OCI-LY7 (cell line): ENCODE measurements around the gene SOX9.
"Not testable (repeated sequence)": the region's sequence is repeated elsewhere in the genome, so short reads cannot be mapped to it uniquely, and the experiment has no call there.

Experiments
- EZH2phosphoT487 ChIP-seq: fragments of 200-600 bp; sonication (generic); IDR thresholded peaks from 2 replicates; pipeline ENCODE4 v1.6.1; 2018; ENCODE audit warnings: low read depth, borderline replicate concordance, mild to moderate bottlenecking, mixed run types, antibody characterized with exemption, low read length, moderate library complexity, mixed read lengths
- TF ChIP-seq, protein P1 (sequence below): fragments of 200-600 bp; sonication (generic); conservative IDR thresholded peaks from 2 replicates; pipeline ENCODE4 v1.5.1; 2014; ENCODE audit warnings: mild to moderate bottlenecking, antibody characterized with exemption, low read length, moderate library complexity, mixed read lengths

DNA sequence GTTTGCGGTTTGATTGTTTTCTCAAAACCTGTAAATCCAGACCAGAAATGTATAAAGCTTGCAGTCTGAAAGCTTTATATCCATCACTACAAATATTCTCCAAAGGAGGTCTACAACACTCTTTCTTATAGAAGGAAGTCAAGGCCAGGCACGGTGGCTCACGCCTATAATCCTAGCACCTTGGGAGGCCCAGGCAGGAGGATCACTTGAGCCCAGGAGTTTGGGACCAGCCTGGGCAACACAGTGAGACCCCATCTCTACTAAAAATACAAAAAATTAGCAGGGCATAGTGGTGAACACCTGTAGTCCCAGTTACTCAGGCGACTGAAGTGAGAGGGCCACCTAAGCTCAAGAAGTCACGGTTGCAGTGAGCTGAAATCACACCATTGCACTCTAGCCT is 8.9 kb upstream of the SOX9 start:
- TF ChIP-seq, protein P1, sequence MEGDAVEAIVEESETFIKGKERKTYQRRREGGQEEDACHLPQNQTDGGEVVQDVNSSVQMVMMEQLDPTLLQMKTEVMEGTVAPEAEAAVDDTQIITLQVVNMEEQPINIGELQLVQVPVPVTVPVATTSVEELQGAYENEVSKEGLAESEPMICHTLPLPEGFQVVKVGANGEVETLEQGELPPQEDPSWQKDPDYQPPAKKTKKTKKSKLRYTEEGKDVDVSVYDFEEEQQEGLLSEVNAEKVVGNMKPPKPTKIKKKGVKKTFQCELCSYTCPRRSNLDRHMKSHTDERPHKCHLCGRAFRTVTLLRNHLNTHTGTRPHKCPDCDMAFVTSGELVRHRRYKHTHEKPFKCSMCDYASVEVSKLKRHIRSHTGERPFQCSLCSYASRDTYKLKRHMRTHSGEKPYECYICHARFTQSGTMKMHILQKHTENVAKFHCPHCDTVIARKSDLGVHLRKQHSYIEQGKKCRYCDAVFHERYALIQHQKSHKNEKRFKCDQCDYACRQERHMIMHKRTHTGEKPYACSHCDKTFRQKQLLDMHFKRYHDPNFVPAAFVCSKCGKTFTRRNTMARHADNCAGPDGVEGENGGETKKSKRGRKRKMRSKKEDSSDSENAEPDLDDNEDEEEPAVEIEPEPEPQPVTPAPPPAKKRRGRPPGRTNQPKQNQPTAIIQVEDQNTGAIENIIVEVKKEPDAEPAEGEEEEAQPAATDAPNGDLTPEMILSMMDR, result not testable (repeated sequence)
- not testable (repeated sequence) for TF ChIP-seq EZH2phosphoT487
